SIG-M5 (cell line): Measurements from ENCODE around the gene CCDC90B.
"Not testable (repeated sequence)": the region's sequence is repeated elsewhere in the genome, so short reads cannot be mapped to it uniquely, and the experiment has no call there.

Experiments used
- DNase-seq: peaks from one replicate; lab custom pipeline; 2025; lab: John Stamatoyannopoulos, UW

Gene CCDC90B

DNA sequence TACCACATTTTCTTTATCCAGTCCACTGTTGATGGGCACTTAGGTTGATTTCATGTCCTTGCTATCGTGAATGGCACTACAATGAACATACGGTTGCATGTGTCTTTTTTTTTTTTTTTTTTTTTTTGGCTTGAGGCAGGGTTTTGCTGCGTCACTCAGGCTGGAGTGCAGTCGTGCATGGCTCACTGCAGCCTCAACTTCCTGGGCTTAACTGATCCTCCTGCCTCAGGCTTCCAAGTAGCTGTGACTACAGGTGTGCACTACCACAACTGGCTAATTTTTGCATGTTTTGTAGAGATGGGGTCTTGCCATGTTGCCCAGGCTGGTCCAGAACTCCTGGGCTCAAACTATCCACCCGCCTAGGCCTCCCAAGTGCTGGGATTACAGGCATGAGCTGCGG is 1.5 kb upstream of the CCDC90B start:
- DNase-seq = no peak

DNA sequence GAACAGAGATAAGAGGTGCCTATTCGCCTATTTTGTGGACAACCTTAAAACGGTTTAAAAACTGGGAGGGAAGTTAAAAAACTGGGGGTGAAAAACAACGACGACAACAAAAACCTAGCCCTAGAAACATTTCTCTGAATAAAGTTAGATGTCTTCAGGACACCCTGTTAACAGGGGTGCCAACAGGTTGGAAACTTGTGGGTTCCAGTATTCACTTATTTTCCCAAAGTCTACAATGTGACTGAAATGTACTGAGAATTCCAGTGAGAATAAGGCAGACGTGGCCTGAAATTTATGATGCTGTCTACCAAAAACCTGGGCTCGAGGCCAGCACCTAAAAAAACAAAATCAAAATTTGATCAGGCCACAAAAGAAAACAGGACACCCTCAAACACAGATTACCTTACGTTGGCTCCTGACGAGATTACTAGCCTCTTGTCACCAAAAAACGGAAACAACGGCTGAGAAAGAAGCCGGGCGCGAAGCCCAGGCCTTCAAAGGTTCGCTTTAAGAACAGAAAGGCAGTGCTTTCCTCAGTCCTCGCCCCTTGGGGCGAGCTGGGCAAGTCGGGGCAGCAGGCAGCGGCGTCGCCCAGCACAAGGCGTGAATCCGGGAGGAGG is 906 bp downstream of the CCDC90B start:
- no peak for DNase-seq

DNA sequence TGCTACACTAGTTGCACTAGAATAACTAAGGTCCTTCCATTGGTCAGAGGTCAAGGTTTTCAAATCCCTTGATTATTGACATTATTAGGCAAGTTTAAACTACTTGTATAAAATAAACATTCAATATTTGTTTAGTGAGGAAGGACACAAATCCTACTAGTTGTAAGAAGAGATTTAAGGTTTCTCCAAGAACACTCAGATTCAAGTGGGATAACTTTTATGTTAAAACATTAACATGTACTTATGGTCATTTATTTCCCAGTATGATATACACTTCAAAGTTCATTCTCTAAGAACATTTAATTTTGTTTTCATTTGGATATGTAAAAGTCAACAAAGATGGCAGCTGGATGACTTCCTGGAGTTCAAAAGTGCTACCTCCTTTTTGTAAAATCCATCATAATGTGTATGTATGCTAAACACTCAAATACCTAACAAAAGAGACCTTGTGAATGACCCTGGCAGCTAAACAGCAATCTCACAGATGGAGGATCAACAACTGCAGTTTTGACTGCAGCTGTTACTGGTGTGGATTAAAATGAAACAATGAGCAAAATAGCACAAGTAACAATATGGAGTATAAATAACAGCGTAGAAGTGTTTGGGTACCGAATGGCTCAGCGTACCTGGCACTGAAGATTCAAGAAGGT is 1.5 kb downstream of the CCDC90B start:
- no peak for DNase-seq

DNA sequence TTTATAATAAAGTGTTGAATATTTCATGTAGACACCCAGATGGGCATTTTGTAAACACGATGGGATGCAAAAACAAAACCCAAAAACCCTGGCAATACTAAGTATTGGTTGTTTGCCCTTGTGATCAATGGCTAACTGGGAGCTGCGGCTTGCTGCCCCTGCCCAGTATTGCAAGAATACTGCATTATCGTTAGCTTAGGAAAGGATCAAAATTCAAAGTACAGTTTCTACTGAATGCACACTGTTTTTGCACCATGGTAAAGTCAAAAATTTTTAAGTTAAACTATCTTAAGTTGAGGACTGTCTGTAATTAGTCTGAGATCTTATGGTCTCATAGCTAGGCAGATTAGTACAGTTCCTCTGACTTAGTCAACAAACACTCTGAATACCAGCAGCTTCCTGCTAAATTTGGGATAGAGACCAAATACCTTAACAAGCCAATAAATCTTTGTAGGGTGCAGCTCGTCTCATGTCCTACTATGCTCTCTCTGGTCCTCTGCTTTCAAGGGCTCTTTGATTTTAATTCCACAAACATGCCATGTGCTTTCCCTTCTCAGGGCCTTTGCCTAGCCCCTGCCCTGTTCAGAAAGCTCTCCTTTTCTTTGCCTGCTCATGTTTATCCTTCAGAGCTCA is 4.0 kb downstream of the CCDC90B start:
- no peak for DNase-seq

DNA sequence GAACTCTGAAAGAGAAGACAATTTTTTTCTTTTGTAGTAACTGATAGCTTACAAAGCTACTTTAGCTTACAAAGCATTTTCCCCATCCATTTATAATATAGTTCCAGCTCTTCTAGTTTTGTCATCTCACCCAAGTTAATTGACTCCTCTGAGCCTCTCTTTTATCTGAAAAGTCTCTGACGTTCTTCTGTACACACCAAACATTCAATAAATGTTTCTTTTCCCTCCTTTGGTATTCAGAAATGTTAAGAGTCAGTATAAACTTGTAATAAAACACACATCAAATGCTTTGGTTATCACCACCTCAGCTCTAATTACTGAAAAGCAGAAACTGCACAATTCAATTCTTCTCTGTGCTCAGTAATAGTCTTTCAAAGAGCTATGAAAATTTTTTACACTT is 5.9 kb downstream of the CCDC90B start:
- no peak for DNase-seq

DNA sequence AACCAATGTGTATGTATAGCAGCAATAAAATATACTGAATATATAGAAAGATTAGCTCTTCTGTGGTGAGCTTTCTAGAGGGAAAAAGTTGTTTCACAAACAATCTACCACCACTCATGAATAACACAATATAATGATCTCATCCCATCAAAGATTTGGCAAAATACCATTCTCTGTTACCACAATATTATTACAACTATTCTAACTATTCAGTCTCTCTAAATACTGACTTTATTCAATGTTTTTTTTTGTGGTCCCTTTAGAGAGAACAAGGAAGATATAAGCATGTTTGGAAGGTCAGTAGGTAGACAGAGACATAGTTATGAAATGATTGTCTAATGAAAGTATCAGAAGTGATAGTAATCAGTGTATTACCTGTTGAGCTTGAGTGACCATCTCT is 7.8 kb downstream of the CCDC90B start:
- no peak for DNase-seq

DNA sequence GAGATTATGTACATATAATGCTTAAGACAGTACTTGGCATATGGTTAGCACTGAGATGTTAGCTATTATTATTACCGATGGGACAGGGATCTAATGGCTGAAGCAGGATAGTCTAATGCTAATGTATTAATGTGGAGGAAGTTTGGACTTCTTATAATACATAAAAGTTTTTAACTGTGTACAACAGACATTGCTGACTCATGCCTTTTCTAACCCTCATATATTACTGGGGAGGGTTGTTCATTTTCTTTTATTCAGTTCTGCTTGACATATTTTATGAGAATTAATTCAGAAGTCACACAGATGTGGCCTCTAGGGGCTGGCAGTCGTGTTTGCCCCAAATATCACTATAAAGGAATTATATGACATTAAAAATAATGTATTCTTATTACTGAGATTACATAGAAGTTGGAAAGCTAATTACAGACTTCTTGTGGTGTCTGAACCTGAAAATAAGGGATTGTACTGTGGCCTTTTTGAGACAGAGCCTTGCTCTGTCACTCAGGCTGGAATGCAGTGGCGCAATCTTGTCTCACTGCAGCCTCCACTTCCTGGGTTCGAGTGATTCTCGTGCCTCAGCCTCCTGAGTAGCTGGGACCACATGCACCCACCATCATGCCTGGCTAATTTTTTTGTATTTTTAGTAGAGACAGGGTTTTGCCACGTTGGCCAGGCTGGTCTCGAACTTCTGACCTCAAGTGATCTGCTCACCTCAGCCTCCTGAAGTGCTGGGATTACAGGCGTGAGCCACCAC is 10.1 kb downstream of the CCDC90B start:
- DNase-seq = no peak

DNA sequence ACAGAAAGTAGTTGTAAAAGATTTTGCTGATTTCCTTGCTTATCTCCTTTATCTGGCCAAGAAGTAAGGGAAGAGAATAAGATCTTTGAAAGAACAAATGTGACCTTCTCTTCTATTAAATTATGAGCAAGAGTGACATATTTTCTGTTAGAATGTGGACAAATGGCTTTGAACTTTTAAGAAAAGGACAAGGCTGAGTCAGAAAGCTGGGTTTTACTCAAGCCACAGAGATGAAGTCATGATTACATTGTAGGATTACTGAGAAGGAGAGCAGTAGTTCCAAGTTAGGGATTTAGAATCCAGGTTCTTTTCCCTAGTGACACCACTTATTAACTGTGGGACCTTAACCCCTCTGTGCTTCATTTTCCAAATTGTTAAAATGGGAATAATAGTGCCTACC is 13.5 kb downstream of the CCDC90B start:
- DNase-seq = no peak

DNA sequence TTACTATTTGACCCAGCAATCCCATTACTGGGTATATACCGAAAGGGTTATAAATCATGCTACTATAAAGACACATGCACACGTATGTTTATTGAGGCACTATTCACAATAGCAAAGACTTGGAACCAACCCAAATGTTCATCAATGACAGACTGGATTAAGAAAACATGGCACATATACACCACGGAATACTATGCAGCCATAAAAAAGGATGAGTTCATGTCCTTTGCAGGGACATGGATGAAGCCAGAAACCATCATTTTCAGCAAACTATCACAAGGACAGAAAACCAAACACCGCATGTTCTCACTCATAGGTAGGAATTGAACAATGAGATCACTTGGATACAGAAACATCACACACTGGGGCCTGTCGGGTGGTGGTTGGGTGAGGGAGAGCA is 14.4 kb downstream of the CCDC90B start:
- DNase-seq = not testable (repeated sequence)

DNA sequence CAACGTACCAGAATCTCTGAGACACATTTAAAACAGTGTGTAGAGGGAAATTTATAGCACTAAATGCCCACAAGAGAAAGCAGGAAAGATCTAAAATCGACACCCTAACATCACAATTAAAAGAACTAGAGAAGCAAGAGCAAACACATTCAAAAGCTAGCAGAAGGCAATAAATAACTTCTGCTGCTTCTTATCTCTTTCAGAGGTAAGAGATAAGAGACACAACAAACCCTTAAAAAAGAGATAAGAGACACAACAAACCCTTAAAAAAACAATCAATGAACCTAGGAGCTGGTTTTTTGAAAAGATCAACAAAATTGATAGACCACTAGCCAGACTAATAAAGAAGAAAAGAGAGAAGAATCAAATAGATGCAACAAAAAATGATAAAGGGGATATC is 17.1 kb downstream of the CCDC90B start:
- DNase-seq = not testable (repeated sequence)

DNA sequence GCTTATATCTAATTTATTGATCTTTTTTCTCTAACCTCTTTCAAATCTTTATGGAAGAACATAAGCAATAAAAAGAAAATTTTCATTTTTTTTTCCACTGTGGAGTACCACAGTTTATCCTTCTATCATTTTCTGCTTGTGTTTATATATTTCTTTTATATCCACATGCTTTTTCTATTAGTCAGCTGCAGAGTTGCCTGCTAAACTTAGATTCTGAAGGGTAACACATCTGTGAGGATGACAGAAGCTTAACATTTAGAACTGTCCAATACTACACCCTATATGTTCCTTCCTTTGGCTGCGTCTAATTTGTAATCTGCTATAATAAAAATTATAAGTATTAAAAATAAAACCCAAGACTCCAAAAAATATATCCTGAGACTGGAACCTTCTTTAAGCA is 20.8 kb downstream of the CCDC90B start:
- DNase-seq = no peak

DNA sequence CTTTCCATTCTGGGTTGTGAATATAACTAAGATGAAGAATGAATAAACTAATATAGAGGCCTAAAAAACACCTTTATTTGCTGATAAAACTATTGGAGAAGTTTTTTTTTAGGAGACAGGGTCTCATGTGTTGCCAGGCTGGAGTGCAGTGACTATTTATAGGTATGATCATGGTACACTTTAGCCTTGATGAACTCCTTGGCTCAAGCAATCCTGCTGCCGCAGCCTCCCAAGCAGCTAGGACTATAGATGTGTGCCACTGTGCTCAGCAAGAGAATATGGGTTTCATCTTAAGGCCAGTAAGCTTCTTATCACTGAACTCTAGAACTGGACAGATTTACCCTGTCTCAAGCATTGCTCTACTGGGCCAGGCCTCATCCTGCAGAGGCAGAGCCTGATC is 26.6 kb downstream of the CCDC90B start:
- DNase-seq = no peak

DNA sequence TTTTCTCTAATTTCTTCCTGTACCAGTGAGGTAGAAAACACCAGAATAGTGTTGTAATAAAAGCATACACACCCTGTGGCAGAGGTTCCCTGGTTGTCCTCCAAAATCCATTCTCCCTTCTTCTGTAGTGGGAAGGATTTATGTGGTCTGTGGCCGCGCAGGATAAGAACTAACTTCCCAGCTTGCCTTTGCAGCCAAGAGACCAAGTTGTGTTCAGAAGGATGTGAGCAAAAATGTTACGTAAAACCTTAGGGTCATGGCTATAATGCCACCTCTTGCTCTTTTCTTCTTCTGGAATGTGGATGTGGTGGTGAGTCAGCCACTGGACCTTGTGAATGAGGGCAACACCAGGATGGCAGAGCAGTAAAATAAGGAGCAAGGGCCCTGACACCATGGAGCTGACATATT is 28.4 kb downstream of the CCDC90B start:
- DNase-seq = no peak

DNA sequence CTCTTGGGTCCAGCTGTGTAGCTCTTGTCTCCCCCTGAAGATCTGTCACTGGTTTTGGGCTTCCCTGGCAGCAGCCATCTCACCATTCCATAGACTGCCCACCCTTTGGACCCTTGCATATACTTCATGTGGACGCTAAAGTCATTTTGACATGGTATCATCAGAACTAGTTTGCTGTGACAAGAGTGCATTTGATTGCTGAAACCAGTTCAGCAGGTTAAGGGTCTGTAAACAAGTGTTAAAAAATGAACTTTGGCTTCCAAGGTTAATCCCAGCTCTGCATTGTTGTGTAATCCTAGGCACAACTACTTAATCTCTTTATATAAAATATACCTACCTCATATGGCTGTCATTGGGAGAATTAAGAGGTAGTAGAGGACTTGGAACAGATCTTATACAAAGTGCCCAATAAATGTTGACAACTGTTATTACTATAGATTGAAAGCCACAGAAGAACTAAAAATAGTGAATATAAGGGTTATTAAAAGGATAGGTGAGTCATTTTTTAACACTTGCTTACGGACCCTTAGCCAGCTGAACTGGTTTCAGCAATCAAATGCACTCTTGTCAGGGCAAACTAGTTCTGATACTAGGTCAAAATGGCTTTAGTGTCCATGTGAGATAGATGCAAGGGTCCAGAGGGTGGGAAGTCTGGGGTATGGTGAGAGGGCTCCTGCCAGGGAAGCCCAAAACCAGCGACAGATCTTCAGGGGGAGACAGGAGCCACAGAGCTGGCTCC is 29.4 kb downstream of the CCDC90B start:
- no peak for DNase-seq

DNA sequence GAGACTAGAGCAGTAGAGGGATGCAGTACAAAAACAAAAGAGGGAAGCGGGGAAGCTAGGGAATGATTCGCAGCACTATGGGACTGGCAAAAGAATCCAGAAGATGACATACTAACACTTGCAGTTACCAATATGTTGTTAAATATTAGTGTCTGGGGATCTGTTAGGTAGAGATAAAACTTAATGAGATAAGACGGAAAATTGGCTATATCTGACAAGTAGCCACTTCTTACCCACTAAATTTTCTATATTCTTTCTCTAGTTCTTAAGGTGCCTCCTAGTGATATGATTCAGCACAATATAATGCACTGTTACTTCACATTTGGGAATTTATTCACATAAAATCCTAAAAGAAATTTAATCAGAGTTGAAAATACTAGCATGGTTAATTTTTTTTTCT is 30.8 kb downstream of the CCDC90B start:
- DNase-seq = no peak

DNA sequence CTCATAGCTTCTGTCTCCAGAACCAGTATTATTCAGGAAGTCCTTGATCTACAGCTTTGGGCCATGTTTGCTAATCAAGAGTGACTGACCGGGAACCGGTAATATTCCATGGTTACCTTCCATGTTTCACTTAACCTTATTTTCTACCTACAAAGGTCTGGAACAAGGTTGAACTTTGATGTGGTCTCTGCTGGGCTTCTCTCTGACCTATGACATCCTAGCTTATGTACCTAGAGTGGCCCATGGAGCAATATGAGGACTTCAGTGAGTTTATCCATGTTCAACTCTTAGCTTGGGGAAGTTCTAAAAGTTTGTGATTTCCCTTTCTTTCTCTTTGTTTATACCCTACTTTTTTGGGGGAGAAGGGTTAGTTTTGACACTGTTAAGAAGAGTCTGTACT is 33.2 kb downstream of the CCDC90B start:
- no peak for DNase-seq

DNA sequence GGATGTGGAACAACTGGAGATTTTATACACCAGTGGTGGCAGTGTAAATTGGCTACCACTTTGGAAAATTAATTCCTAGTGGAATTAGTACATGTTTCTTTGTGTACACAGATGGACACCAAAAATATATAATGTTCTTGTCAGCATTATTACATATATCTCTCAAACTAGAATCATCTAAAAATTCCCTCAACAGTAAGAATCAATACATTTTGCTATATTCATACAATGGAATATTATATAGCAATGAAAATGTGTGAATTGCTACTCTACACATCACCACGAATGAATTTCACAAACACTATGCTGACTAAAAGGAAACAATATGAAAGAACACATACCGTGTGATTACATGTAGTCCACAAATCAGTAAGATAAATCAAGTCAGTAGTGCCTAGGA is 33.9 kb downstream of the CCDC90B start:
- no peak for DNase-seq

DNA sequence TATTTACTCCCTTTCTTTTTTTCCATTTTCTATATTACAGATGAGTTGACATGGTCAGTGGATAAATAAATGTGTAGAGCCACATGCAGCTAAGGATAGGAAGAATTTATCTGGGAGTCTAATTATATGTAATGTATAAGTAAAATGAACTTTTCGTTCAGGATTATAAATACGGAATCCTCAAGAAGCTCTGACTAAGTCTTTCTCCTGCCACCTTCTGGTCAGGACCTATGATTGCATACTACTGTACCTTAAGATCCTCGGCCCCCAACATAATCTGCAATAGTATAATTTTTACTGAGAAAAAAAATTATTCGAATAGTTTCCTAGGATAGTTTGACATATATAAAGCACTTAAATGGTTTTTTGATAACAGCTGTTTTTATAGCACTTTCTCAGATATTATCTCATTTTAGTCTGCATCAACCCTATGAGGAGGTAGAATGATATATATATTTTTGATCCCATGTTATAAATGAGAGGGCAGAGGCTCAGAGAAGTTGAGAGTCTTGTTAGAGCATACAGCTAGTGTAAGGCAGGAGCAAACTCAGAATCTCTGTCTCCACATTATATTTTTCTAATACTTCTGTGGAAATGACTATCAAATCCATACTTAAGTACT is 36.1 kb downstream of the CCDC90B start:
- no peak for DNase-seq

DNA sequence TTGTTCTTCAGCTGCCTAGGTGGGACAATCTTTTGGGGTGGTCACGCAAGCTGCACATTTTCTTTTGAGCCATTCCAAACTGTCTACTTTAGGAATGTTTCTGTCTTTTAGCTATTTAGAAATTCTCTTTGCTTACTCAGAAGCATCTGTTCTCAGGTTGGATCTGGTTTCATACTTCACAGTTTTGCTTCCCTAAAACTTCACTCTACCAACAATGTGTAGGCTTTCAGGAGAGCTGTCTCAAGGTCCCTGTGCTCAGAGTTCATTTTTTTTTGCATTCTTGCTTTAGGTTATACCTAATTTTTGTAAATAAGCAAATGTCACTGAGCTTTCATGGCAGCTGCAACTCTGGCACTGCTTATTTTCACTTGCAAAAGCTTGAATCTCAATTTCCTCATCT is 36.7 kb downstream of the CCDC90B start:
- no peak for DNase-seq

DNA sequence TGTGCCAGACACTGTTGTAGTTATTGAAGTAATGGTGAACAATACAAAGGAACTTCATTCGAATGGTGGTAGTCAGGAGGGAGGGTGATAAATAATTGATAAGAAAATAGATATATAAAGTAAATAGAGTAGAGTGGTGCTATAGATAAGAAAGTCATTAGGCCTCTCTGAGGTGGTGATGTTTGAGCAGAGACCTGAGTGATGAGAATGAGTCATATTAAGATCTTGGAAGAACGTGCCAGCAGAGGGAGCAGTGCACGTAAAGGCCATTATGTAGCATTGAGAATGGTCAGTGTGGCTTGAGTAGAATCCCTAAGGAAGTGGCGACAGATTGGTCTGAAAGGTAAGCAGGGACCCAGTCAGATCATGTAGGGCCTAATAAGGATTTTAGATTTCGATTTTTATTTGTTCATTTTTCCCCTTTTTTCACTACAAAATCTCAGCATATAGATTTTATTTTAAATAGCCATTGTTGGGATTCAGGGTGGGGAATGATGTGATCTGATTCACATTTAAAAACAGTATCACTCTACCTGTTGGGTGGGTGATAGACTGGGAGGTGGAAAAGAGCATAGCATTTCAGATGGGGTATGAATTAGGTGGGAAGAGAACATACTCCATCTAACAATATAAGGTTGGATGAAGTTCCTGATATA is 44.7 kb downstream of the CCDC90B start:
- no peak for DNase-seq

DNA sequence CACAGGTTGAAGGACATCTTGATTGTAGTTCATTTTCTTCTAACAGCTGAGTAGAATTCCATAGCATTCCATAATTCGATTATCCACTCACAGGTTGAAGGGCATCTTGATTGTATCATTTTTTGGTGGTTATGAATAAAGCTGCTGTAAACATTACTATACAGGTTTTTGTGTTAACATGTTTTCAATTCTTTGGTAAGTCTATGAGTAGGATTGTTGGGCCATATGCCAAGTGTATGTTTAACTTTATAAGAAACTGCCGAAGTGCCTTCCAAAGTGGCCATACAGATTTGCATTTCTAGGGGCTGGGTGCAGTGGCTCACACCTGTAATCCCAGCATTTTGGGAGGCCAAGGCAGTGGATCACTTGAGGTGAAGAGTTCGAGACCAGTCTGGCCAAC is 48.1 kb downstream of the CCDC90B start:
- no peak for DNase-seq
